NT2/D1 (cell line): ENCODE data around the gene RNF169.

ENCODE experiments used
- SUZ12 ChIP-seq: IDR thresholded peaks from 2 replicates; pipeline ENCODE4 v1.6.1; 2011; ENCODE audit not compliant: insufficient read length, insufficient read depth; ENCODE audit errors: extremely low read depth
- YY1 ChIP-seq: IDR thresholded peaks from 2 replicates; pipeline ENCODE4 v1.6.1; 2011; ENCODE audit not compliant: insufficient read length, insufficient read depth
- ZNF274 ChIP-seq: IDR thresholded peaks from 2 replicates; pipeline ENCODE4 v1.6.1; 2011; ENCODE audit warnings: mild to moderate bottlenecking, low read depth, low read length

GRCh38 chr11:74842967-74843366, 94.3 kb downstream of the RNF169 start:
- TF ChIP-seq YY1 (no peak), ZNF274 (no peak), SUZ12 (no peak)
